Hepatocyte (in vitro differentiated cells): ENCODE data around the gene NELFA.

Experiments
- CTCF ChIP-seq: fragments of 200-600 bp; sonication (generic); IDR thresholded peaks from 2 replicates; pipeline ENCODE4 v1.5.1; 2016; ENCODE audit warnings: antibody characterized with exemption, mild to moderate bottlenecking; ENCODE audit not compliant: poor library complexity
- EZH2 ChIP-seq: fragments of 200-600 bp; sonication (generic); IDR thresholded peaks from 2 replicates; pipeline ENCODE4 v1.6.1; 2016; ENCODE audit warnings: antibody characterized with exemption, mild to moderate bottlenecking, borderline replicate concordance

DNA sequence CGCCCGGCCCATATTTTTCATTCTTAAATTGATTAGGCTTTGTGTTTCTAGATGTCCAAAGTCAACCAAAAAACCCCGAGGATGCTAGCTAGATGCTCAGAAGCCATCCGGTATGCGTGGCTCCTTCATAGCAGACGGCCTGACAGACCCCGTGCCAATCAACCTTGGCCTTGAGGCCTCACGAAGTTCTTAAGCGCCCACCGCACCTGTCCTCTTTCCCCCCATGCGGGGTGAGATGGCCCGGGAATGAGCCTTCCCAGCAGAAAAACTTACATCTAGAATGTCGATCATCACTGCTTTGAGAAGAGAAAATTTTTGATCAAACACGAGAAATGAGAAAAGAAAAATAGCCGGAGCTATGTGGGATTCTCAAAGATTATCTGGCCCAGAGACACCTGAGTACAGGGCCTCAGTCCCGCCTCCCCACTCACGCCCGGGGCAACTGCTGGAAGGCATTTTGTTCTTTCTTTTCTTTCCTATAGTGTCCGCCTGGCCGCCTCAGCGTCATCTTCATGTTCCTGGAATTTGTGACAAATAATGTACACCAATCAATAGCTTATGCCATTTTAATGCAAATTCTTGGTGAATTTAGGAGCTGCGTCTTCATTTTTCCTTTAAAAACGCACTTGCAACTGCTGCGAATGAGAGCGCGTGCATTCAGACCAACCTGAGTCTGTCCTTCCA is 48.8 kb upstream of the NELFA start:
- peak; percentile 5 for TF ChIP-seq EZH2
- TF ChIP-seq CTCF, result no peak
